Fibroblast of skin of back (primary cell): ENCODE data around the gene KCNJ10.

Experiments used
- DNase-seq: peaks from one replicate; pipeline ENCODE4 v3.0.0-alpha.2; 2013

The KCNJ10 gene

DNA sequence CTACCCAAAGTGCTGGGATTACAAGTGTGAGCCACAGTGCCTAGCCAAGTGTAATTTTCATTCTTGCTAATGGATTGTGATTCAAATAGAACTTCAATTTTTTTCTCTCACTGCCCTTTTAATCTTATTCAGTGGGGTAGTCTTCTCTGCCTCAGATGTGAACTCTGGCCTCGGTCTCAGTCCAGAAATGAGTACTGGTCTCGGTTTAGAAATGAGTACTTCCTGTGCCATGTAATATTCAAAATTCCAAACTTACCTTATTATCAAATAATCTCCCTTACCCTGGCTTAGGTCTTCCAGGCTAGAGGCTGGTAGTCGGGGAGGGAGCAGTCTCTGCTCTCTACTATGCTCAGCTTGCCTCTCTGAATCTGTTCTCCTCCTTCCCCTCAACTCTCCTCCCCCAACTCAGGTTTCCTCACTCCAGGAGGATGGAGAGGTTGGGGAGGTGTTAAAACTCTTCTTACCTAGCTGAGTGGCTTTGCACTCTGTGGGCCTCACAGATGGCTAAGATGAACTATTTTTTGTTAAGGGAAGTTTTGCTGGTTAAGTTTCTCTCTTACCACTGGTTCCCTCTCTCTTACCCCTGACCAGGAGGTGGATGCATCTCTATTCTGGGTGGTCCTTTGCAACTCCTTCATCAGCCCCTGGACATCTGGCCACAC is 111.1 kb downstream of the KCNJ10 start:
- no peak for DNase-seq

DNA sequence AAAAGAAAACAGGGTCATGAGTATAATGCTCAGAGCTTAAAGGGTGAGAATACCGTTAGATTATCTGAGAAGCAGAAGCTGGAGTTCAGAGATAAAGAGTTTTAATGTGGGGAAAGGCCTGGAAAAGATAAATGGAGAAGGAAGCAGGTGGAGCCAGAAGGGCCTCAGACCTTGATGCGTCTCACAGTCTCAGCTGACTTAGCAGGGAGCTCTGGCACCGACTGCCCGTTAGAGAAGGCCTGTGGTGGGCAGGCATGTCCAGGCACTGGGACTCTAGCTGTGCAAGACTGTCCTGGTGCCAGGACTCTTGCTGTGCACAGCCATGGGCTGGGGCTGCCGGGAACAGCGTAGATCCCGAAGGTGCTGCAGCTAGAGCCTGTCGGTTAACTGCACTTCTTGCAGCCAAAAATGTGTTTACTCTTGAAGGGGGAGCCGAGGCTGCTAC is 112.1 kb downstream of the KCNJ10 start:
- no peak for DNase-seq

DNA sequence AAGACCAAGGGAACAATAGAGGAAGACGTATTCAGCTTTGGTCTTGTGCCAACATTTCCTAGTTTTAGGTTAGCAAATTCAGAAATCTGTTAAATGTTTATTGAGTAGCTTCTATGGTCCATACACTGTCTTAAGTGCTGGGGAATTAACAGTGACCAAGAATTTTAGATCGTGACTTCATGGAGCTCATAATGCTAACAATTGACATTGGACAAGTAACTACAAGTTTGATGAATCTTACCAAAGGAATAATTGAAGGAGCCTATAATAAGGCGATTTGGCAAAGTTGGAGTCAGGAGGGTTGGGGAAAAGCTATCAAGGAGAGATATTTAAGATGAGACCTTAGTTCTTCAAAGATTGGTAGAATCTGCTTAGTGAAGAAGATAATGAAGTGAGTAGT is 114.5 kb downstream of the KCNJ10 start:
- no peak for DNase-seq

DNA sequence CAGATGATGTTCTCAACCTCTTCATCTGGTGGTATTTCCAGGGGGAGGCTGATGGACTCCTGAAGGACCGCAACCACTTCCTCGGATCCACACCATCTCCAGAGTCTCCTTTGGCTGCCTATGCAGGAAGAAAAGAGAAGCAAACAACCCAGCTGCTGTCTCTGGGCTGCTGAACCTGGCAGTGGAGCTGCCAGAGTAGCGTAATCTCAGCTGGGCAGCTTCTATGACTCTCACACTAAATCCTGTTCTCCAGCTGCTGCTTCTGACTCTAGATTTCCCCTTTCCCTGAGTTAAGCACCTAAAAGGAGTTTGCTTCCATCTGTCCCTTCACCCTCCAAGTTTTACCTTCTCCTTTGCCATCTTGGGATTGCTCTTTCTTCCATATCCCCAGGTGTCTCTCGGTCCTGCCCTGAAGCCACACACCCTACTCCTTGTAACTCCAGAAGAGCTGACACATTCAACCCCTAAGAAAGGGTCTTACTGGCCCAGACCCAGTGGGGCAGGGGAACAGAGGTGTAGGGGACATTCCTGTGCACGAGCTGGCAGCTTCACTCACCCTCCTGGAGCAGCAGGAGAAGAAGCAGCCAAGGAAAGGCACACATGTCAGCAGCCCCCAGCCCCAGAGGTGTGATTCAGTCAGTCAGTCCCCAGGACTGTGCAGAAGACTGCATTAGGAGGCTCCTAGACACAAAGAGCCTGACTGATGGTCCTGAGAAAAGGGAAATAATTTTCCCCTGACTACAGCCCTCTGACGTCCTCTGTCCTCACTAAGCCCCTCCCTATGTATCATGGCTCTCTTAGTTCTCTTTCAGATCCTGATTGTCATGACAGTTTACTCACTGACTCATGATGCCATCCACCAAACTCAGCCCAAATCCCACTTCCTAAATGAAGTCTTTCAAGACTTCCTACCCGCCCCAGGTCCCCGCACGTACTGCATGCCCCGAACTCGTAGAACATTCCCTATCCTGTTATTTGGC is 116.1 kb downstream of the KCNJ10 start, which contains the start of gene SLAMF9:
Gene SLAMF9, minus strand, starts transcription at position 702 of the 980 bp plus-strand sequence. Its CDS starts 100 bp downstream, at position 602.
- DNase-seq: peak; percentile 74

DNA sequence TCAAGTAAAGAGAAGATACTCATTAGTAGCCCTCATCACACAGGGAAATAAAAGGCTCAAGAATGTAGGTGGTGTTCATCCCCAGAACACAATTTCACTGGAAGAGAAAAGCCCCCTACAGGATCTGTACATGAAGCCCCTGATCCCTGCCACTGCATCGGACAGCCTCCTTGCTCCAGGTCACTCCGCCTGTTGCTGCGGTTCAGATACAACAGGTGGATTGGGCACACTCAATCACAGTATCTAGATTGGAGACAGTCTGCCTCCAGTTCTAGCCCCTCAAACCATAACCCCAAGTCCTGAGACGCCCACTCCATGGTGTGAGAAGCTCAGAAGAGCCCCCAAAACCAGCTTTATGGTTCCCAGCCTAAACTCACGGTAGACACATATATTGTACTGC is 117.0 kb downstream of the KCNJ10 start:
- no peak for DNase-seq

DNA sequence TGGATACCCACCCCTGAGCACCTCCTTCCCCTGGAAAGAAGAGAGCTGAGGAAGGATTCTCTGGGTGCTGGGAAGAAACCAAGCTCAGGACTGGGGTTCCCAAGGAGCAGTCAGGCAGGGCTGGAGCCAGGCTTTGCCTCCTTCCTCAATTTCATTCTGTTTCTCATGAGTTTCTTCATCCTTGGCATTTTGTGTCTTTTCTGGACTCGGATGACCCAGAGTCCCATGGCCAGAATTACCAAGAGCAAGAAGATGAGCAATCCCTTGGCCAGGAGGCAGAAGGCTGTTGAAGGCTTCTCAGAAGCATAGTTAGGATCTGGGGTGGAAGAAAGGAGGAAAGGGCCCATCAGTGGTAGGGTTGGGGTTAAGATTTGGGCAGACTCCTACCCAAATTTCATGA is 118.4 kb downstream of the KCNJ10 start:
- DNase-seq: no peak

DNA sequence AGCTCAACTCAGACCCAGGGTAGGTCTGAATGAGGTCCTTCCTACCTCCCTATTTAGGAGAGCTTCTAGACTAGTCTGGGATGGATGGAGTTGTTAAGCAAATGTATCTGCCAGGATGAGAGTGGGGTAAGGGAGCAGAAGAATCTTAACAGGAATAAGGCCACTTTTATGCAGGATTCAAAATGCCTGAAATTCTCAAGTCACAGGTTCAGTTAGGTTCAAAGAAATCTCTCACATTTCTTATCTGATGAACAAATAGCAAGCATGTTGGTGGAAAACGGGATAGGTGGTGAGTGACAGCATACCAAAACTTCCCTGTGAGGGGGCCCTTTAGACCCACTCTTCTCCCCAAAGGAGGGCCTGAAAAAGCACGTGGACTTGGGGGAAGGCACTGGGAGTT is 118.9 kb downstream of the KCNJ10 start:
- no peak for DNase-seq

DNA sequence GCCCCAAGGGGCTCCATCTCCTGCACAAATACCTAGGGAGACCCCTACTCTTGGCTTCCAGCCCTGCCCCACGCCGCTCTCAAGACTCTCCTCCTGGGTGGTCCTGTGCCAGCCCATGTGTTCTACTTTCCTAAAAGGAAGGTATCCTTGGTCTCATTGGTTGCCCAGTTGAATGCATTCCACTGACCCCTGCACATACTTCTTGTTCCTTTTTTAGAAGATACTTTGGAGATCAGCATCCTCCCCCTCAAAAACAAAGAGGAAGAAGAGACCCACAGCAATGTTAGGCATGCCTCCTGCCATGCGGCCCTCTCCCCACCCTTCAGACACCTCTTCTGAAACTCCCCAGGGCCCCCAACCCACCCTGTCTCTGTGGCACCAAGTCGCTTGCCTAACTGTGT is 120.0 kb downstream of the KCNJ10 start:
- no peak for DNase-seq

DNA sequence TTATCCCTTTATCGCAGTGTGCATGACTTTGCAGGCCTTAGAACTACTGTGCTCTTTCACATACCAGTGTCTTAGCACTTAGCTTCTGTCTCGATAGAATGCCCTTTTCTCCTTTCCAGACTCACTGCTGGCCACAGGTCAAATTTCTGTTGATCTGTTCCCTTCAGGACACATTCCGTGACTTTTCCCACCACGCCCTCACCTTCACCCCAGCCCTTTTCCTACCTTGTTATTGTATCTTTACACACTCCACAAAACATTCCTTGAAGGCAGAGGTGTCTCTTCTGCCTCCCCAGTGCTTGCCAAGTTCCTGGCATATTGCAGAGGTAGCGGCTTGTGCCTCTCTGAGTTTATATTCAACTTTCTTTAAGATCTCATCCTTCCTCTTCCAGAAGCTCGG is 120.8 kb downstream of the KCNJ10 start:
- no peak for DNase-seq
